A549 (cell line): ENCODE measurements around the gene FRYL.

Experiments
- CHD2 ChIP-seq: fragments of 150-350 bp; IDR thresholded peaks from 2 replicates; pipeline ENCODE4 v1.6.1; 2014; ENCODE audit warnings: low read length; ENCODE audit not compliant: partially characterized antibody
- HMGXB4 ChIP-seq: fragments of 250-450 bp; sonication (Bioruptor Pico); IDR thresholded peaks from 2 replicates; pipeline ENCODE4 v1.5.0; 2021; ENCODE audit warnings: mild to moderate bottlenecking, moderate library complexity, borderline replicate concordance

GRCh38 chr4:48478273-48478672, 301.8 kb downstream of the FRYL start:
- TF ChIP-seq CHD2, result no peak
- no peak for TF ChIP-seq HMGXB4 (CRISPR knock-in tag)
